GM13976 (cell line): Measurements from ENCODE around the gene TDRD1.
A peak's percentile ranks its signal among the peaks of the same experiment; 100 is the strongest.

ENCODE experiments used
- DNase-seq: peaks from one replicate; pipeline ENCODE4 v3.0.0; 2012; ENCODE audit warnings: low spot score
- in situ Hi-C: fragments of 300-500 bp; cut with MboI; formaldehyde crosslinking; loops from one replicate; pipeline ENCODE4 v1.12.0; 2022; ENCODE audit warnings: low sequenced_read_pairs, mixed read lengths, inconsistent platforms; ENCODE audit not compliant: unreplicated experiment
- TF ChIP-seq, protein P1 (sequence below): IDR thresholded peaks from 2 replicates; pipeline ENCODE4 v1.5.1; 2012; ENCODE audit warnings: borderline replicate concordance, mild to moderate bottlenecking; ENCODE audit not compliant: insufficient read depth; ENCODE audit errors: extremely low read depth, missing control alignments, control extremely low read depth

The TDRD1 gene

DNA sequence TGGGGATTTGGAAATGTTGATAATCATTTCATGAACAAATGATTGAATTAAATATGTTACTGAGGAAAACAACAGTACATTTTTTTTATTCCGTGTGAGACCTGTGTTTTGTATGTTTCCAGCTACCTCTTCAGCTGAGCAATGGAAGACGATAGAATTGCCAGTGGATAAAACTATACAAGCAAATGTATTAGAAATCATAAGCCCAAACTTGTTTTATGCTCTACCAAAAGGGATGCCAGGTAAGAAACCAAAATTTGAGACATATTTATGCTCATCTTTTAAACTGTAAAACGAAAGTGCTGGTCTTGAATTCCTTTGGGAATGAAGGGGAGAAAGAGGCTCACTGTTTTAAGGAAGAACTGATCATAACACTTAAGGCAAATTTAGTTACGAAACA is 42.1 kb downstream of the TDRD1 start:
- TF ChIP-seq, protein P1, sequence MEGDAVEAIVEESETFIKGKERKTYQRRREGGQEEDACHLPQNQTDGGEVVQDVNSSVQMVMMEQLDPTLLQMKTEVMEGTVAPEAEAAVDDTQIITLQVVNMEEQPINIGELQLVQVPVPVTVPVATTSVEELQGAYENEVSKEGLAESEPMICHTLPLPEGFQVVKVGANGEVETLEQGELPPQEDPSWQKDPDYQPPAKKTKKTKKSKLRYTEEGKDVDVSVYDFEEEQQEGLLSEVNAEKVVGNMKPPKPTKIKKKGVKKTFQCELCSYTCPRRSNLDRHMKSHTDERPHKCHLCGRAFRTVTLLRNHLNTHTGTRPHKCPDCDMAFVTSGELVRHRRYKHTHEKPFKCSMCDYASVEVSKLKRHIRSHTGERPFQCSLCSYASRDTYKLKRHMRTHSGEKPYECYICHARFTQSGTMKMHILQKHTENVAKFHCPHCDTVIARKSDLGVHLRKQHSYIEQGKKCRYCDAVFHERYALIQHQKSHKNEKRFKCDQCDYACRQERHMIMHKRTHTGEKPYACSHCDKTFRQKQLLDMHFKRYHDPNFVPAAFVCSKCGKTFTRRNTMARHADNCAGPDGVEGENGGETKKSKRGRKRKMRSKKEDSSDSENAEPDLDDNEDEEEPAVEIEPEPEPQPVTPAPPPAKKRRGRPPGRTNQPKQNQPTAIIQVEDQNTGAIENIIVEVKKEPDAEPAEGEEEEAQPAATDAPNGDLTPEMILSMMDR: no peak
- DNase-seq: no peak
- in situ Hi-C loops: no loop called here

DNA sequence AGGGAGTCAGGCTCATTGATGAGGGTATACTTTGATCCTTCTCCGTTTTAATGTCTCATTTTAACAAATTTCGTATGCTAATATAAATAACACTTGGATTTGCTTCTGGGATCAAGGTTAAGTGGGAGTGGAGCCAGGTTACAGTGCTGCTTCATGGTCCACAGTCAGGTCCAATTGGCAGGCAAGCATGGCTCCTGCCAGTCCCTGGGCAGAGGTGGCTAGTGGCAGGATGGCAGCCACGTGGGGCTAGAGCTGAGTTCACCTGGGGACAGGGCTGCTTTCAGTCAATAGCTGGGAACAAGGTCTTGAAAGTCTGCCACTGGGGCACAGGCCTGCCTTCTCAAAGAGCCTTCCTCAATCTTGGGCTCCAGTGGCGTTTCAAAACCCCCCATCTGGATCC is 43.9 kb downstream of the TDRD1 start:
- DNase-seq: no peak
- TF ChIP-seq, protein P1: no peak
- in situ Hi-C loops: no loop called here

DNA sequence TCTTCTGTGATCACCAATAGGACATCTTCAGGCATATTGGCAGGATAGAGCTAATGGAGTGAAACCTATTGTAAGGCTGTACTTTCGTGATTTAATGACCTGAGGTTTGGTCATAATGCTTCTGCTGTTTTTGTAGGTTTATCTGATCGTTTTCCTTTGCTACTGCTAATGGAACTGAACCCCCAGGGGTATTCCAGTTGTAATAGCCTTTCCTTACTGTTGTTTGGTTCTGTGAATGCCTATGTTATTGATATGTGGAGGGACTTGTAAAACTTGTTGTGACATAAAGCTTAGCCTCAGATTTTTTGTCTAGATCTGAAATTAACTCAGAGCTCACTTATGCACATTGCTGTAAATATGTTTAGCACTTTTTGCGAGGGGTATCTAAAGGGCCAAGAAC is 49.0 kb downstream of the TDRD1 start:
- DNase-seq: no peak
- TF ChIP-seq, protein P1: no peak
- in situ Hi-C loops: no loop called here

DNA sequence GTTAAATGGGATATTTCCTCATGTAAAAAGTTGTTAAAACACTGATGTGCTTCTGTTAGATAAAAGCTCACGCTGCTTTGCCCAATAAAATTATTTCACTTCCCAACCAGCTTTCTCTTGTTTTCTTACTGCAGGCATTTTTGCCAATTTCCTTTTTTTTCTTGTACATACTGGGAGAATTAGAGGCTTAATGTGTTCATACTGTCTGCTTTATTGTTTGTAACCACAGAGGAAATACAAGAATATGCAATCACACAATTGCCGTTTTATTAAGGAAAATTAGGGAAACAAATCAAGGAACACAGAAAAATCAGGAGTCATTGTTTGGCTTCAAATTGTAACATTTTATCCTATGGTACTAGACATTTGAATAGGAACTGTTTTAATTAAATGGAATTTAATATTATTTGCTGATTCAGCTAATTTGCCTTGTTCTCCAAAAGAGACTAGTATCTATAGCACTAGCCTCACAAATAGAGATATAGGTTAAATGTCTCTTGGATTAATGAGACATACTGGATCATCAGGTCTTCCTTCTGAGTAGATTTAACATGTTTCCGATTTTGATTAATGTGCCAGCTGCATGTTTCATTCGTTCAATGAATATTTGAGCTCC is 53.5 kb downstream of the TDRD1 start:
- TF ChIP-seq, protein P1: no peak
- in situ Hi-C loops: no loop called here
- no peak for DNase-seq

DNA sequence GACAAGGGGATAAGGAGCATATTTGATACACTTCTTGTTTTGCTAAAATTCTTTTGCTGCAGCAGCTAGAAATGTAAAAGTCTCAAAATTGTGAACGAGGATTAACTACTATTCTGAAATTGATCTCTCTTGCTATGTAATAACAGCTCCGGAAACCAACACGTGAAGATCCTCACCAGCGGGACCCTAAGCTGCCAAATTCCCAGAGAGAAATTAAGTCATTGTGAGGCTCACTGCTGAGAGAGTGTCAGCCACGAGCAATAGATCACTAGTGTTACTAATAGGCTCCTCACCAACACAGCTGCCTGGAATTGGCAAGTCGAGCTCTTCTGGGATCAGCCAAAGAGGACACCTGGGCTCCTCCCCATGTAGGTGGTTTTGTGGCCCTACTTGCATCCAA is 54.3 kb downstream of the TDRD1 start:
- no peak for DNase-seq
- TF ChIP-seq, protein P1: no peak
- in situ Hi-C loops: no loop called here

DNA sequence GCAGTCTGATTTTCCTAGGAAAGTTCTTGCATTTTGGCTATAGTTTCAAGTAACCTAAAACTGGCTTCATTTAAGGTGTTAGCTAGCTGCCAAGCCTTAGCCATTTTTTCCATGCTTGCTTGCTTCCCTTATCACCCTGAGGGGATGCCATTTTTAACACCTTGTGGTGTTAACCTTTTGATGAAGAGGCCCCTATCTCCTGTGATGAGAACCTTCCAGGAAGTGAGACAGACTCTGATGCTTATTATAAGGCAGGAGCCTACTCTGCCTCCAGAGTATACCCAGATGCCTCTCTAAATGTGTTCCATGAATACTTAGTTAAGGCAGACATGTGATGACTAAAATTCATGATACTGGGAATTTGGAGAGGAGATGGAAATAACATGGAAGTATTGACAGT is 55.0 kb downstream of the TDRD1 start:
- TF ChIP-seq, protein P1: no peak
- DNase-seq: no peak
- in situ Hi-C loops: no loop called here

DNA sequence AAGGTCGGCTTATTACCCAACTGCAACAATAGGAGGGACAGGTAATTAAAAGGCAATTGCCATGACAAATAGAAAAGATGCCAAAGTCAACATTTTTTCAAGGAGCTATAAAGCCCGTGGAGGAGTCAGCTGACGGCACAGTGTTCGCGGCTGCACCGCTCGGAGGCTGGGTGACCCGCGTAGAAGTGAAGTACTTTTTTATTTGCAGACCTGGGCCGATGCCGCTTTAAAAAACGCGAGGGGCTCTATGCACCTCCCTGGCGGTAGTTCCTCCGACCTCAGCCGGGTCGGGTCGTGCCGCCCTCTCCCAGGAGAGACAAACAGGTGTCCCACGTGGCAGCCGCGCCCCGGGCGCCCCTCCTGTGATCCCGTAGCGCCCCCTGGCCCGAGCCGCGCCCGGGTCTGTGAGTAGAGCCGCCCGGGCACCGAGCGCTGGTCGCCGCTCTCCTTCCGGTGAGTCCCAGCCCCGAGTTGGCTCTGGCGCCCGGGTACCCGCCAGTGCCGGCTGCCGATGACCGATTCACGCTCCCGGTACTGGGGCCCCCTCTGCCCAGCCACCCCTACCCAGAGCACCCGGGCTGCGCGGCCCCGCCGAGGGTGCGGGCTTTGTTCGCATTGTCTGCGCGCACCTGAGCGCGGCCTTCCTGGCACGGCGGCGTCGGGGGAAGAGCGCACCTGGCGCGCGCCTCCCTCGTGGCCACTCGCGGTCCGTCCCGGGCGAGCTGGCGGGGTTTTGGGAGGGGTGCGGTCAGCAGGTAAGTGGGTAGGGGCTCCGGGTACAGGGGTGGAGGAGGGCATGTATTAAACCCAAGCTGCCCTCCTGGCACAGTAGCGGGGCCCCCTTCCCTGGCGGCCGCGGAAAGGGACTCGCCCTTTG is 60.2 kb downstream of the TDRD1 start, which contains the start of gene VWA2:
TSS of gene VWA2 (plus strand) at position 138 of the 877 bp plus-strand sequence. CDS start 9,460 bp downstream, outside the sequence.
- DNase-seq: peak; percentile 59
- TF ChIP-seq, protein P1: peak; percentile 25
- in situ Hi-C loops: no loop called here
